ENCODE measurements around the gene ZNF521. TPM values are rescaled to one million over a fixed set of nuclear protein-coding genes. Genes with fewer than 3 reads are reported as not detected.

Gene ZNF521
- total RNA-seq, 1 experiment from 2014 or later: not detected

- DNase-seq (ENCODE audit: extremely low read depth, low read depth): no peak
These were observed 214.8 kb downstream of the ZNF521 start for GRCh38 chr18:25137197-25137472.

GRCh38 chr18:25136416-25137196 lies 215.4 kb downstream of the ZNF521 start:
- no peak for DNase-seq (ENCODE audit: extremely low read depth, low read depth)

DNA sequence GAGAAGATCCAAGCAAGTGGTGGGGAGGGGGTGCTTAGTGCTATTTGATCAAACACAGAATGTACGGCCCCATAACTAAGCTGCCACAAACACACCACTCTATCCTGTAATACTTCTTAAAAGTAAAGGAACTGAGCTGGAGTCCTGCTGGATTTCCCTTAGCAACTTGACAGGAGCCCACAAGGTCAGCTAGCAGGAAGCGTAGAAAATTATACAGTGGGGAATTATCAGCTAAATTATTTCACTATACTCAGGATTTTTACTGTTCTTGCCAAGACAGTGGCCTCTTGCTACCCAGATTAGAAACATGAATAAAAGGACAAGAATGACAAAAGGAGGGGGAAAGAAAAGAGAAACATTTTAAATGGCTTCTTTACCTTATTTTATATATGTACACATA lies 217.1 kb downstream of the ZNF521 start:
- DNase-seq (ENCODE audit: extremely low read depth, low read depth): no peak

DNA sequence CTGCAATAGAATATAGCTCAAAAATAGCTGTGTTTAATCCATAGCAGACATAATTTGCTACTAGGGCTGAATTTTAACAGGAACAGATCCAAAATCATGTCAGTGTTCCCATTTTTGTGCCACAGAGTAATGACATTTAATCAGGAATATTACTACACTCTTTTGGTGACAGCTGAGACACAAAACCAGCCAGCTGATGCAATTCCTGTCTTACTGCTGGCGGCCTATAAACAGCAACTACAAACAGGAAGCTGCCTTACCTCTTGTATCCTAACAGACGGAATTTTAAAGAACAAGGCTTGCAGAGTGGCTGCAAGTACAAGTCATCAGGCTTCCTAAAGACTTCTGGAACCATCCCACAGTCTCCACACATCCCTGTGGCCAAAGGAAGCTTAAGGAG lies 218.1 kb downstream of the ZNF521 start:
- DNase-seq (ENCODE audit: extremely low read depth, low read depth): no peak

DNA sequence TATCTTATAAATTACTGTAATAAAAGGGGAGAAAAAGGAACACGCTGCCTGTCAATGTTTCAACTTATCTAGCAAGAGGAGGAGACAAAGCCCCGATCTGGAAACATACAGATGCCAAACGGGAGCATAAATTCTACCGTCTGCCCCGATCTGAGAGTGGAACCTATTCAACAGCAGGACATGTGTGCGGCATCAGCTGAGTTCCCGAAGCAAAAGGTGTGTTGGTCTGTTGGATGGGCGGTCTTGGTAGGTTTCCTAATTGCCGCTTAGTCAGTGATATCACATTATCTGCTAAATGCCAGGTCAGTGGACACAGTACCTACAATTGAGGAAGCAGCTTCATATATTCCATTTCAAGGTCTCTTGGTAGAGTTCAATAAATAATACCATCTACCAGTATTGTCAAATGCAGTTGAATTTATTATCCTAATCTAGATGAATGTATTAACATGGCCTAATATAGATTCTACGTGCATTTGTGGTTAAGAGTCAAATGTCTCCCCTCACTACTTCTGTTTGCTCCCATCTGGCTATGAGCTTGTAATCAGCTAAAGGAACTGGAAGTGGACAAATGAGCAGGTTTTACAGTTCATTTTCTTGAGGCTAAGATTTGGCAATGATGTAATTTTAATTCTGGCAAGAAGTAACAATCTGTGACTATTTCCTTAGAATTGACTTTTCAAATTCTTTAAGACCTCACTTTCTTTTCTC lies 219.0 kb downstream of the ZNF521 start:
- no peak for DNase-seq (ENCODE audit: extremely low read depth, low read depth)

DNA sequence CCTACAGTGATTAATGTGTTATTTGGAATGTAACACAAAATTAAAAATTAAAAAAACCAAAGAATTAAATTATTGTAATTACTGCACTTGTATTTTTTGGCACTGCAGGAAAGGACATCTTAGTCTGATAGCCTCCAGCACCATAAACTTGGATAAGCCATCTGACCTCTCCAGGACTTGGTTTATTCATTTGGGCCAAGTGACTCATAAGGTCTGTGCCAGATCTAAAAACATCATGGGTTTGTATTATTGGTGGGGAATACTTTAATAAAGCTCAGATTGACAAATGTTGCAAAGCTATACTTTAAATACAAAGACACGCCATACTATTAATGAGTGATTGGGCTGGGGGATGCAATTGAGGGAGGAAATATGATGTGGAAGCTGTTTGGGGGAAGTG lies 225.2 kb downstream of the ZNF521 start:
- no peak for DNase-seq (ENCODE audit: extremely low read depth, low read depth)

DNA sequence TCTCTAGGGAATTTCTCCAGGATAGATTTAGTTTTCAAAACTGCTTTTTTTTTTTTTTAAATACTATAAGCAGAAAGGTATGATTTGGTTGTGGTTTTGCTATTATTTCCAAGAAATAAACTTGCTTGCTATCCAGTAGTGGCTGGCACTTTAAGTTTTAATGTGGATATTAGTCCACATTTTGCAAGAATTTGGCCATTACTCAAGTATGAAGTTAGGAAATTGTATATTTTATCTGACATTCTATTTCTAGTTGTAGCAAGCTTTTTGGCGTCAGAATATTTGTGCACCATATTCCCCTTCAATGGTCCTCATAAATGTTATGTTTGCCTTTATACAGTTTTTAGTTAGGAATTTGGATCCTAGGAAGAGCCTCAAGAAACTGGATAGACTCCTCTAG lies 226.3 kb downstream of the ZNF521 start:
- no peak for DNase-seq (ENCODE audit: extremely low read depth, low read depth)

DNA sequence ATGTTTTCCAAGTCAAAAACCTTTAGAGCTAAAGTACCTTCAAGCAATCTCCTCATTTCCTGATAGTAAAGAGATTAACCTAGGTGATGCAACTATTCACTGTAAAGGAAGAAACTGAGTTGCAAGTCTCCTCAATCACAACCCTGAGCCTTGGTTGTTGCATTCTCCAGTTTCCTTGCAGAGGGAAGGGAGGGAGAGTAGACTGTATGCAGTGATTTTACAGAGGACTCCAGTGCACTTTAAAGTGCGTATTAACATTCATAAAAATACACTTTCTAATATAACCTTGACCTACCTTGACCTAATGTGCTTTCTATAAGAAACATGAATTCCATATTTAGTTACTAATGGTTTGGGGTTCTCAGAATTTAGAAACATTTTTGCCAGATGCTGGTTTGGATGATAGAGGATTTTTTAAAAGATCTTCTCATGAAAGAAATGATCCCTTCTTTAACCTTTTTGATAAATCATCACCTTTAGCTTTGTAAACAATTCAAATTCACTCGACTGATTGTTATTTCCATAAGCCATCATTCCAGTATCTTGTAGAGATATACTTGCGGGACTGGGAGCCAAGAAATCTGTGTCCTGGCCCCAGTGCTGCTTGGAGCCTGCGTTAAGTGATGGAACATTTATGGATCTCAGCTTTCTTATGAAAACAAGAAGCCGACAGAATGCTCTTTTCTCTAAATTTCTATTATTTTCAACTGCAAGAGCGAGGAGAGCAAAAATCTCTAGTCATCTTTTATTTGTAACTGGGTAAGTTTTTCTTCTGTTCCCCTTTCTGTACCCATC lies 228.3 kb downstream of the ZNF521 start:
- no peak for DNase-seq (ENCODE audit: extremely low read depth, low read depth)

DNA sequence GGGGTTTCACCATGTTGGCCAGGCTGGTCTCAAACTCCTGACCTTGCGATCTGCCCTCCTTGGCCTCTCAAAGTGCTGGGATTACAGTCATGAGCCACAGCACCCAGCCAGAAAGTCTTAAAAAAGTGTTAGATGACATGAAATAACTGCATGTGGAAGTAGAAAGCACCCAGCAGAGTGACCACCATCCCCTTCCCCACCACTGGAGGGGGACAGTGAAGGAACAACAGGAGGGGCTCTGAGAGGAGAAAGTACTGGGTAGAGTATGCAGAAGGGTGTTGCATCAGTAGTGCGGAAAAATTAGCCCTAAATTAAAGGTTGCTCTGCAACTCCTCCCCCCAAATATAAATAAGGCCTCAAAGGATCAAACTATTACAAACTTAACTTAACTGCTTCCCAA lies 230.5 kb downstream of the ZNF521 start:
- DNase-seq (ENCODE audit: extremely low read depth, low read depth): no peak

DNA sequence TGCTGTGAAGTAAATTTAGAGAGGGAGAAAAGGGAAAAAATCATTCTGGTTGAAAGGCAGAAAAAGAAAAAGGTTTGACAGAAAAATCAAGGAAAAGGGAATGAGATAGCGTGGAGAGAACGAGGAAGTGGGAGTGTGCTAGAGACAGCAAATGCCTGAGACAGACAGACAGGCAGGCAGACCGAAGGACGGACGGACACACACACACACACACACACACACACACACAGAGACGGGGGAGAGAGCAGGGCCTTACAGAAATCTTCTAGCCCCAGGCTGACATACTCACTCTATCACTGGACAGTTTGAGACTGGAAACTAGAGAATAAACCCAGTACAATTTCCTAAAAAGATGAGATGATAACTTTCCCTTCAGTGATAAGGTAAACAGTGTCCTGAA lies 238.4 kb downstream of the ZNF521 start:
- no peak for DNase-seq (ENCODE audit: extremely low read depth, low read depth)

GRCh38 chr18:25112821-25113434 lies 239.0 kb downstream of the ZNF521 start:
- no peak for DNase-seq (ENCODE audit: extremely low read depth, low read depth)

DNA sequence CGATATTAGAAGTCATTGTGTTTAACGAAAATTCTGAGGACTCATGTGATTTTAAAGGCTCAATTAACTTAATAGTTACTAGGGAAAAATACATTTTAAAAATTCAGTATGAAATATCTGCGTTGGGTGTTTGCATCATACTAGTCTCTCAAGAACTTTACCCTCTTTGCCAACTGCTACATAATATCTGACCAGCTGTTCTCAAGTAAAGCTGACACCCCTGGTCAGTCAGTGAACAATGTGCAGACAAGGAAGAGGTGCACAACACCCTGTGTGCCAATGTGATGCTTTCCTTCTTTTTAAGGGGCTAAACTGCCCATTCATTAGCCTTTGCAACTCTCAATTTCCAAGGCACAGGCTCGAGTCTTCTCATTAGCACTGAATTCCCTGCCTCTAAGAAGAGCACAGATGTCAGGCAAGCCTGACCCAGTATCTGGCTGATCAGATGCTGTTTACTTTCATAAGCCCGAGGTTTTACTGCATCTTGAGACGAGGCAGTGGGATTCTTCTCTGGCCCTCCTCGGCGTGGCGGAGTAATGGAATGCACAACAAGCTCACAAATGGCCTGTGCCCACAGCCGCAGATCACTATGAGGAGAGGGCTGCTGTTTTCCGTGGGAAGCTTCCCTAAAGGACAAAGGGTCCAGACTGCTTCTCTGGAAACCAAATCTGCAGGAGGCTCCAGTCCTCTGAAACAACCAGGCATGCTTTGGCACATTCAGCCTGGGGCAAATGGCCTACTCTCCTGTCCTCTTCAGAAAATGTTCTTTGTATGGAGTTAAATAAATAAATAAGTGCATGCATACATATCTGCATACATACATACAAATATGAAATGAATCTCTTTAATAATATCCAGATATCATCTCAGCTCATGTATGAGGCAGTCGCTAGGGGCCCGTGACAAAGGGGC lies 240.3 kb downstream of the ZNF521 start:
- DNase-seq (ENCODE audit: extremely low read depth, low read depth): no peak

DNA sequence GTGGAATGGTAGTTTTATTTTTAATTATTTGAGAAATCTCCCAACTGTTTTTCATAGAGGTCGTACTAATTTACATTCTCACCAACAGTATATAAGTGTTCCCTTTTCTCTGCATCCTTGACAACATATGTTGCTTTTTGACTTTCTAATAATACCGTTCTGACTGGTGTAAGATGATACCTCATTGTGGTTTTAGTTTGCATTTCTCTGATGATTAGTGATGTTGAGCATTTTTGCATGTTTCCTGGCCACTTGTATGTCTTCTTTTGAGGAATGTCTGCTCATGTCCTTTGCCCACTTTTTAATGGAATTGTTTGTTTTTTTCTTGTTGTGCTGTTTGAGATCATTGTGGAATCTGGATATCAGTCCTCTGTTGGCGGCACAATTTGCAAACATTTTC lies 242.5 kb downstream of the ZNF521 start:
- DNase-seq (ENCODE audit: extremely low read depth, low read depth): no peak

- DNase-seq (ENCODE audit: extremely low read depth, low read depth): no peak
These were observed 248.4 kb downstream of the ZNF521 start for GRCh38 chr18:25103468-25104155.

DNA sequence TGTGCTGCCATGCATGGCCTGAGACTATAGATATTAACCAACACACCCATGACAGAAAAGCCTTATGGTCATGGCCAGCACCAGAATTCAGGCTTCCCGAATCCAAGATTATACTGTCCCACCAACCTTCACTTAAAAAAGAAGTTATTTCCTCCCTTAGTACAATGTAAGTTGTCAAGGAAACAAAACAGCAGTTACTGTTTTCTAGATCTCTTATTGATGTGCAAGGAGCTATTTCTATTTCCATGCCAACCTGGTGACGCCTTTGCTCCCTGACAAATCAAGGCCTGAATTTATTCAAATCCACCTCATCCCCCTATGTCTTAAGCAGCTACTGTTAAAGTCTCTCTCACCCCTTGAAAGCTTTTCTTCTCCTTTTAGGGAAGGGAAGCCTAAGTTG lies 249.3 kb downstream of the ZNF521 start:
- DNase-seq (ENCODE audit: extremely low read depth, low read depth): no peak

DNA sequence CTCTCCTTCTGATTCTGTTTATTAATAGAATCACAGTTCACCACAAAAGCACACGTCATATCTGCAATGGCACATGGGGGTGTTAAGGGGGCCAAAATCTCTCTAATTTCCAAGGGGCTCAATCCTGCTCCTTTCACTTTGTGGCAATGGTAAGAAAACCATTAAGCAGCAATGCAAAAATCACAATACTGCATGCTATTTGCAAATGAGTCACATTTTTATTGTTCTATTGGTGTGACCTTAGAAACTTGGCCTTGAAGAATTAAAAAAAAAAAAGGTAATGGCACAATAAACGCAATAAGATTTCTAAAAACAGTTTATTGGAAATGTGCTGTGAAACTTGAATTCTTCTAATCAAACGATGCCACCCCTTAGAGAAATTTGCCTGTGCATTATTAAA lies 251.5 kb downstream of the ZNF521 start:
- no peak for DNase-seq (ENCODE audit: extremely low read depth, low read depth)

GRCh38 chr18:25099895-25100294 lies 252.1 kb downstream of the ZNF521 start:
- DNase-seq (ENCODE audit: extremely low read depth, low read depth): no peak

- no peak for DNase-seq (ENCODE audit: extremely low read depth, low read depth)
These were observed 254.4 kb downstream of the ZNF521 start for GRCh38 chr18:25097569-25098056.

DNA sequence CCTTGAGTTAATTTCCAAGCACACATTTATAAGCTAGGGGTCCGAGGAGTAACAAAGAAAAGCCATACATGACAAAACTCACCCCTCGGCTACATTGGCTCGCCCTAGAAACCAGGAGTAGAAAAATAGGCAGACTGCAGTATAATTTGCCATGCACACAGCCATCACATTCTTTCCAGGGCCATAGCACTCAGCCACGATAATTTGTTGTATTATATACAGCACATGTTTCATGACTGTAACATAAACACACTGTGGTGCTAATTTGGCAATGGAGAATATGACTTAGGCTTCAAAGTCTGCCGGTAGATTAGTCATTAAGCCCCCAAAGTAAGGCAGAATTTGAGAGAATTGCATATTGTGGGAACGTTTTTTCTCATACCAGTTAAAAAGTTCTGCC lies 254.9 kb downstream of the ZNF521 start:
- no peak for DNase-seq (ENCODE audit: extremely low read depth, low read depth)

GRCh38 chr18:25093141-25093540 lies 258.8 kb downstream of the ZNF521 start:
- no peak for DNase-seq (ENCODE audit: extremely low read depth, low read depth)

All from NCI-H460 (cell line).